Esophagus muscularis mucosa (tissue), 4 donors: ENCODE data around the gene SLC32A1.

Experiments used
- CTCF ChIP-seq, 3 experiments: fragments of 200-600 bp in 2 of 3; fragments of 450-650 bp in 1 of 3; sonication (generic) in 2 of 3; IDR thresholded peaks; one replicate each; pipeline ENCODE4 v1.5.1; 2017 to 2019; ENCODE audit warnings: antibody characterized with exemption in 3 of 3, mild to moderate bottlenecking in 2 of 3, moderate library complexity in 1 of 3
- EP300 ChIP-seq: sonication (generic); formaldehyde crosslinking; IDR thresholded peaks from one replicate; pipeline ENCODE4 v1.6.1; 2017; ENCODE audit warnings: antibody characterized with exemption
- POLR2A ChIP-seq: fragments of 450-650 bp; IDR thresholded peaks from one replicate; pipeline ENCODE4 v1.6.1; 2017; ENCODE audit warnings: antibody characterized with exemption, moderate library complexity, mild to moderate bottlenecking, low read depth
- POLR2AphosphoS5 ChIP-seq, 2 donors: sonication (generic); formaldehyde crosslinking; IDR thresholded peaks; one replicate each; pipeline ENCODE4 v1.6.1; 2017; ENCODE audit warnings: antibody characterized with exemption in 2 of 2

GRCh38 chr20:38704136-38704535 is 20.1 kb upstream of the SLC32A1 start:
- TF ChIP-seq CTCF (IDR thresholded peaks at IDR 0.05) (no peak), POLR2AphosphoS5 (IDR thresholded peaks at IDR 0.05) (no peak), POLR2A (no peak), EP300 (no peak)
